GM23338 (cell line): Measurements from ENCODE around the gene ALDH7A1. TPM values are rescaled to one million over a fixed set of nuclear protein-coding genes. Genes with fewer than 3 reads are reported as not detected.

Experiments
- ATAC-seq: fragments of 200-7000 bp; cut with Tn5 transposase; 3 replicates; pipeline ENCODE4 v1.9.1; 2020
- DNase-seq: peaks from one replicate; pipeline ENCODE4 v3.0.0-alpha.2; 2015; ENCODE audit warnings: low spot score
- H2AFZ ChIP-seq: fragments of 200-600 bp; sonication (generic); 2 replicates; pipeline ENCODE4 v1.8.0; 2016; ENCODE audit warnings: antibody characterized with exemption, mild to moderate bottlenecking, moderate library complexity
- H3F3A ChIP-seq: fragments of 200-600 bp; sonication (generic); replicated peaks from 2 replicates; pipeline ENCODE4 v1.8.0; 2017; ENCODE audit warnings: antibody characterized with exemption, mixed run types, low read depth
- H3K27ac ChIP-seq: fragments of 200-600 bp; sonication (generic); 2 replicates; pipeline ENCODE4 v1.6.1; 2016; ENCODE audit warnings: low read depth
- H3K27me3 ChIP-seq: fragments of 200-600 bp; sonication (generic); 2 replicates; pipeline ENCODE4 v1.8.0; 2016; ENCODE audit warnings: mild to moderate bottlenecking, mixed run types, moderate library complexity; ENCODE audit not compliant: insufficient read depth
- H3K36me3 ChIP-seq: fragments of 200-600 bp; sonication (generic); 2 replicates; pipeline ENCODE4 v1.8.0; 2016; ENCODE audit warnings: mild to moderate bottlenecking; ENCODE audit not compliant: insufficient read depth
- H3K4me1 ChIP-seq: fragments of 200-600 bp; sonication (generic); 2 replicates; pipeline ENCODE4 v1.8.0; 2016; ENCODE audit warnings: mild to moderate bottlenecking, moderate library complexity; ENCODE audit not compliant: insufficient read depth
- H3K4me2 ChIP-seq: fragments of 200-600 bp; sonication (generic); 2 replicates; pipeline ENCODE4 v1.7.1; 2017; ENCODE audit warnings: mixed run types
- H3K4me3 ChIP-seq: fragments of 200-600 bp; sonication (generic); 2 replicates; pipeline ENCODE4 v1.6.1; 2016; ENCODE audit warnings: mixed run types
- H3K79me2 ChIP-seq: fragments of 200-600 bp; sonication (generic); replicated peaks from 2 replicates; pipeline ENCODE4 v1.8.0; 2017; ENCODE audit warnings: mild to moderate bottlenecking; ENCODE audit not compliant: insufficient read depth
- H3K9me2 ChIP-seq: fragments of 200-600 bp; sonication (generic); 2 replicates; pipeline ENCODE4 v1.8.0; 2017; ENCODE audit not compliant: insufficient read depth
- H4K20me1 ChIP-seq: fragments of 200-600 bp; sonication (generic); replicated peaks from 2 replicates; pipeline ENCODE4 v1.8.0; 2017; ENCODE audit warnings: mild to moderate bottlenecking; ENCODE audit not compliant: insufficient read depth
- H3K27ac Mint-ChIP-seq: 2 replicates; pipeline ENCODE4 v1.8.0; 2020; ENCODE audit warnings: inconsistent platforms, mild to moderate bottlenecking, moderate library complexity, mixed read lengths
- H3K27me3 Mint-ChIP-seq: 3 replicates; pipeline ENCODE4 v1.8.0; 2022; ENCODE audit warnings: low read depth, mild to moderate bottlenecking, moderate library complexity, mixed read lengths, inconsistent platforms; ENCODE audit not compliant: insufficient read depth, poor library complexity
- H3K36me3 Mint-ChIP-seq: 3 replicates; pipeline ENCODE4 v1.8.0; 2021; ENCODE audit warnings: low read depth, mild to moderate bottlenecking, inconsistent platforms, moderate library complexity, mixed read lengths
- H3K4me1 Mint-ChIP-seq: 3 replicates; pipeline ENCODE4 v1.8.0; 2020; ENCODE audit warnings: mild to moderate bottlenecking, inconsistent platforms, mixed read lengths
- H3K4me3 Mint-ChIP-seq: 3 replicates; pipeline ENCODE4 v1.8.0; 2021; ENCODE audit warnings: moderate library complexity, mild to moderate bottlenecking, inconsistent platforms, mixed read lengths
- H3K9me3 Mint-ChIP-seq: 3 replicates; pipeline ENCODE4 v1.8.0; 2020; ENCODE audit warnings: moderate library complexity, mild to moderate bottlenecking, inconsistent platforms, mixed read lengths
- CREB1 ChIP-seq: fragments of 250-450 bp; sonication (Bioruptor Pico); IDR thresholded peaks from 2 replicates; pipeline ENCODE4 v1.5.0; 2020; ENCODE audit warnings: low read depth, mild to moderate bottlenecking, moderate library complexity
- EZH2 ChIP-seq: fragments of 200-600 bp; sonication (generic); IDR thresholded peaks from one replicate; pipeline ENCODE4 v1.8.0; 2017; ENCODE audit warnings: antibody characterized with exemption, mild to moderate bottlenecking, low read depth; ENCODE audit not compliant: unreplicated experiment
- EZH2phosphoT487 ChIP-seq: fragments of 200-600 bp; sonication (generic); IDR thresholded peaks from one replicate; pipeline ENCODE4 v1.8.1; 2018; ENCODE audit warnings: antibody characterized with exemption; ENCODE audit not compliant: unreplicated experiment
- JUNB ChIP-seq: IDR thresholded peaks from one replicate; pipeline ENCODE4 v1.6.1; 2016; ENCODE audit warnings: antibody characterized with exemption; ENCODE audit not compliant: unreplicated experiment
- POLR2AphosphoS5 ChIP-seq: IDR thresholded peaks from 2 replicates; pipeline ENCODE4 v1.6.1; 2016; ENCODE audit warnings: antibody characterized with exemption, low read depth
- STAT1 ChIP-seq: IDR thresholded peaks from one replicate; pipeline ENCODE4 v1.6.1; 2016; ENCODE audit warnings: antibody characterized with exemption; ENCODE audit not compliant: unreplicated experiment
- ZNF331 ChIP-seq: fragments of 250-450 bp; sonication (Bioruptor Pico); IDR thresholded peaks from 2 replicates; pipeline ENCODE4 v1.5.0; 2020; ENCODE audit warnings: low read depth, mild to moderate bottlenecking, moderate library complexity
- polyA plus RNA-seq: library from polyadenylated mRNA; unstranded; fragments of >200 nt; fragmentation: Nextera tagmentation; extraction: Ambion mirVana; gene quantifications from 2 replicates; pipeline ENCODE4 v1.2.1, GENCODE V29; 2016
- total RNA-seq: library from RNA; depleted of rRNA; stranded (reverse); fragments of >200 nt; shearing (Covaris generic); gene quantifications from 2 replicates; pipeline ENCODE4 v1.2.3, GENCODE V29; 2014
- TF ChIP-seq, protein P1 (sequence below): IDR thresholded peaks from 2 replicates; pipeline ENCODE4 v1.6.1; 2016; ENCODE audit warnings: antibody characterized with exemption
- TF ChIP-seq, protein P2 (sequence below), 2 experiments: fragments of 200-600 bp in 1 of 2; sonication (generic) in 1 of 2; conservative IDR thresholded peaks; 2 replicates each; pipeline versions ENCODE4 v1.5.1 to v1.6.1; 2016 to 2017; ENCODE audit warnings: antibody characterized with exemption in 2 of 2, low read depth in 2 of 2, mild to moderate bottlenecking in 2 of 2, moderate library complexity in 1 of 2
- TF ChIP-seq, protein P3 (sequence below): IDR thresholded peaks from one replicate; pipeline ENCODE4 v1.6.1; 2018; ENCODE audit warnings: antibody characterized with exemption; ENCODE audit not compliant: unreplicated experiment

ALDH7A1 gene
- total and polyA plus RNA-seq, 2 experiments from 2014 or later: 122 to 198 TPM

- TF ChIP-seq, protein P1, sequence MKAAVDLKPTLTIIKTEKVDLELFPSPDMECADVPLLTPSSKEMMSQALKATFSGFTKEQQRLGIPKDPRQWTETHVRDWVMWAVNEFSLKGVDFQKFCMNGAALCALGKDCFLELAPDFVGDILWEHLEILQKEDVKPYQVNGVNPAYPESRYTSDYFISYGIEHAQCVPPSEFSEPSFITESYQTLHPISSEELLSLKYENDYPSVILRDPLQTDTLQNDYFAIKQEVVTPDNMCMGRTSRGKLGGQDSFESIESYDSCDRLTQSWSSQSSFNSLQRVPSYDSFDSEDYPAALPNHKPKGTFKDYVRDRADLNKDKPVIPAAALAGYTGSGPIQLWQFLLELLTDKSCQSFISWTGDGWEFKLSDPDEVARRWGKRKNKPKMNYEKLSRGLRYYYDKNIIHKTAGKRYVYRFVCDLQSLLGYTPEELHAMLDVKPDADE: no peak
- TF ChIP-seq, protein P2, sequence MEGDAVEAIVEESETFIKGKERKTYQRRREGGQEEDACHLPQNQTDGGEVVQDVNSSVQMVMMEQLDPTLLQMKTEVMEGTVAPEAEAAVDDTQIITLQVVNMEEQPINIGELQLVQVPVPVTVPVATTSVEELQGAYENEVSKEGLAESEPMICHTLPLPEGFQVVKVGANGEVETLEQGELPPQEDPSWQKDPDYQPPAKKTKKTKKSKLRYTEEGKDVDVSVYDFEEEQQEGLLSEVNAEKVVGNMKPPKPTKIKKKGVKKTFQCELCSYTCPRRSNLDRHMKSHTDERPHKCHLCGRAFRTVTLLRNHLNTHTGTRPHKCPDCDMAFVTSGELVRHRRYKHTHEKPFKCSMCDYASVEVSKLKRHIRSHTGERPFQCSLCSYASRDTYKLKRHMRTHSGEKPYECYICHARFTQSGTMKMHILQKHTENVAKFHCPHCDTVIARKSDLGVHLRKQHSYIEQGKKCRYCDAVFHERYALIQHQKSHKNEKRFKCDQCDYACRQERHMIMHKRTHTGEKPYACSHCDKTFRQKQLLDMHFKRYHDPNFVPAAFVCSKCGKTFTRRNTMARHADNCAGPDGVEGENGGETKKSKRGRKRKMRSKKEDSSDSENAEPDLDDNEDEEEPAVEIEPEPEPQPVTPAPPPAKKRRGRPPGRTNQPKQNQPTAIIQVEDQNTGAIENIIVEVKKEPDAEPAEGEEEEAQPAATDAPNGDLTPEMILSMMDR (conservative IDR thresholded peaks at IDR 0.05; ENCODE audit: low read depth in 2 of 2): no peak
- no peak for TF ChIP-seq EZH2
- no peak for TF ChIP-seq JUNB
- no peak for TF ChIP-seq ZNF331
- TF ChIP-seq EZH2phosphoT487: no peak
- TF ChIP-seq CREB1 (CRISPR knock-in tag): no peak
- no peak for TF ChIP-seq POLR2AphosphoS5
Observed at GRCh38 chr5:126501448-126501847, 93.6 kb downstream of the ALDH7A1 start (continued).

- H3K36me3 Mint-ChIP-seq: no peaks in the 10 kb centered on the region
- no peak overlapping the region for H3K4me2 ChIP-seq
- no peak overlapping the region for H3K27ac ChIP-seq
- H3K36me3 ChIP-seq: no peaks in the 10 kb centered on the region
- H2AFZ ChIP-seq: peak overlapping the region; percentile 6; the same call in 1 of the 2 replicates
- no peaks in the 10 kb centered on the region for H4K20me1 ChIP-seq
- peaks cover 7% of the 10 kb centered on the region; the same call in 2 of the 3 replicates for H3K4me1 Mint-ChIP-seq
- no peaks in the 10 kb centered on the region for H3K27me3 ChIP-seq
- no peaks in the 10 kb centered on the region for H3F3A ChIP-seq
- peaks cover 3% of the 10 kb centered on the region for H3K27me3 Mint-ChIP-seq
- H3K27ac Mint-ChIP-seq: no peak overlapping the region; the same call in 1 of the 2 replicates
- no peaks in the 10 kb centered on the region for H3K79me2 ChIP-seq
- no peaks in the 10 kb centered on the region for H3K9me2 ChIP-seq
- H3K9me3 Mint-ChIP-seq: no peaks in the 10 kb centered on the region
- DNase-seq: peak; percentile 88
- TF ChIP-seq, protein P3, sequence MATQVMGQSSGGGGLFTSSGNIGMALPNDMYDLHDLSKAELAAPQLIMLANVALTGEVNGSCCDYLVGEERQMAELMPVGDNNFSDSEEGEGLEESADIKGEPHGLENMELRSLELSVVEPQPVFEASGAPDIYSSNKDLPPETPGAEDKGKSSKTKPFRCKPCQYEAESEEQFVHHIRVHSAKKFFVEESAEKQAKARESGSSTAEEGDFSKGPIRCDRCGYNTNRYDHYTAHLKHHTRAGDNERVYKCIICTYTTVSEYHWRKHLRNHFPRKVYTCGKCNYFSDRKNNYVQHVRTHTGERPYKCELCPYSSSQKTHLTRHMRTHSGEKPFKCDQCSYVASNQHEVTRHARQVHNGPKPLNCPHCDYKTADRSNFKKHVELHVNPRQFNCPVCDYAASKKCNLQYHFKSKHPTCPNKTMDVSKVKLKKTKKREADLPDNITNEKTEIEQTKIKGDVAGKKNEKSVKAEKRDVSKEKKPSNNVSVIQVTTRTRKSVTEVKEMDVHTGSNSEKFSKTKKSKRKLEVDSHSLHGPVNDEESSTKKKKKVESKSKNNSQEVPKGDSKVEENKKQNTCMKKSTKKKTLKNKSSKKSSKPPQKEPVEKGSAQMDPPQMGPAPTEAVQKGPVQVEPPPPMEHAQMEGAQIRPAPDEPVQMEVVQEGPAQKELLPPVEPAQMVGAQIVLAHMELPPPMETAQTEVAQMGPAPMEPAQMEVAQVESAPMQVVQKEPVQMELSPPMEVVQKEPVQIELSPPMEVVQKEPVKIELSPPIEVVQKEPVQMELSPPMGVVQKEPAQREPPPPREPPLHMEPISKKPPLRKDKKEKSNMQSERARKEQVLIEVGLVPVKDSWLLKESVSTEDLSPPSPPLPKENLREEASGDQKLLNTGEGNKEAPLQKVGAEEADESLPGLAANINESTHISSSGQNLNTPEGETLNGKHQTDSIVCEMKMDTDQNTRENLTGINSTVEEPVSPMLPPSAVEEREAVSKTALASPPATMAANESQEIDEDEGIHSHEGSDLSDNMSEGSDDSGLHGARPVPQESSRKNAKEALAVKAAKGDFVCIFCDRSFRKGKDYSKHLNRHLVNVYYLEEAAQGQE: no peak
- TF ChIP-seq, protein P2 (conservative IDR thresholded peaks at IDR 0.05; ENCODE audit: low read depth in 2 of 2): peak; percentile 79 to 92
- TF ChIP-seq, protein P1: no peak
- TF ChIP-seq STAT1: no peak
- H3K4me3 ChIP-seq: no peak overlapping the region
- ATAC-seq: peak; percentile 84
- H3K4me3 Mint-ChIP-seq: no peak overlapping the region
- no peaks in the 10 kb centered on the region for H3K4me1 ChIP-seq
Observed at GRCh38 chr5:126499853-126500342, 95.1 kb downstream of the ALDH7A1 start.
